NCI-H446 (cell line): Measurements from ENCODE around the gene EFHC2.
"Not testable (repeated sequence)": the region's sequence is repeated elsewhere in the genome, so short reads cannot be mapped to it uniquely, and the experiment has no call there.

ENCODE experiments used
- DNase-seq, 2 experiments: peaks; one replicate each; lab custom pipeline; 2025; lab: John Stamatoyannopoulos, UW

Gene EFHC2

GRCh38 chrX:44234116-44234515, 109.4 kb downstream of the EFHC2 start:
- no peak for DNase-seq

GRCh38 chrX:44232081-44232480, 111.4 kb downstream of the EFHC2 start:
- DNase-seq: peak in 1 of 2 experiments; percentile 58

- DNase-seq: no peak
Measured at GRCh38 chrX:44228621-44229020, 114.9 kb downstream of the EFHC2 start.

- no peak for DNase-seq
Measured at GRCh38 chrX:44227991-44228390, 115.5 kb downstream of the EFHC2 start.

- DNase-seq: peak in 1 of 2 experiments; percentile 33
Measured at GRCh38 chrX:44225667-44226066, 117.8 kb downstream of the EFHC2 start.

GRCh38 chrX:44224760-44225159, 118.7 kb downstream of the EFHC2 start:
- DNase-seq: no peak

- peak; percentile 9 to 47 for DNase-seq
Measured at GRCh38 chrX:44223150-44223549, 120.3 kb downstream of the EFHC2 start.

GRCh38 chrX:44218465-44218864, 125.0 kb downstream of the EFHC2 start:
- no peak for DNase-seq

- DNase-seq: no peak
Measured at GRCh38 chrX:44216171-44216570, 127.3 kb downstream of the EFHC2 start.

GRCh38 chrX:44203791-44204190, 139.7 kb downstream of the EFHC2 start:
- no peak for DNase-seq

GRCh38 chrX:44202596-44202995, 140.9 kb downstream of the EFHC2 start:
- DNase-seq: no peak

- no peak for DNase-seq
Measured at GRCh38 chrX:44189116-44189515, 154.4 kb downstream of the EFHC2 start.

- not testable (repeated sequence) for DNase-seq
Measured at GRCh38 chrX:44187915-44188314, 155.6 kb downstream of the EFHC2 start.

GRCh38 chrX:44183329-44183728, 160.1 kb downstream of the EFHC2 start:
- no peak for DNase-seq

- peak; percentile 22 to 64 for DNase-seq
Measured at GRCh38 chrX:44178274-44179053, 165.0 kb downstream of the EFHC2 start.

- DNase-seq: no peak
Measured at GRCh38 chrX:44175455-44175854, 168.0 kb downstream of the EFHC2 start.

- no peak for DNase-seq
Measured at GRCh38 chrX:44174061-44174460, 169.4 kb downstream of the EFHC2 start.

GRCh38 chrX:44173219-44173618, 170.3 kb downstream of the EFHC2 start:
- no peak for DNase-seq

GRCh38 chrX:44167116-44167515, 176.4 kb downstream of the EFHC2 start:
- DNase-seq: no peak

- no peak for DNase-seq
Measured at GRCh38 chrX:44162964-44163475, 180.5 kb downstream of the EFHC2 start.

GRCh38 chrX:44157858-44158257, 185.6 kb downstream of the EFHC2 start:
- DNase-seq: peak; percentile 37 to 69

- DNase-seq: peak in 1 of 2 experiments; percentile 43
Measured at GRCh38 chrX:44157283-44157682, 186.2 kb downstream of the EFHC2 start.

GRCh38 chrX:44156726-44157125, 186.7 kb downstream of the EFHC2 start:
- DNase-seq: peak; percentile 61 to 92

- DNase-seq: peak; percentile 77 to 87
Measured at GRCh38 chrX:44155126-44155525, 188.3 kb downstream of the EFHC2 start.
